ENCODE results near the gene ANG. TPM values are rescaled to one million over a fixed set of nuclear protein-coding genes. Genes with fewer than 3 reads are reported as not detected.

The ANG gene
- total RNA-seq, 1 experiment from 2014 or later = 0.71 TPM

GRCh38 chr14:20644520-20644919 is 44.0 kb upstream of the ANG start:
- POLR2A ChIA-PET (ENCODE audit: low non-redundant PET) = no interaction called here

DNA sequence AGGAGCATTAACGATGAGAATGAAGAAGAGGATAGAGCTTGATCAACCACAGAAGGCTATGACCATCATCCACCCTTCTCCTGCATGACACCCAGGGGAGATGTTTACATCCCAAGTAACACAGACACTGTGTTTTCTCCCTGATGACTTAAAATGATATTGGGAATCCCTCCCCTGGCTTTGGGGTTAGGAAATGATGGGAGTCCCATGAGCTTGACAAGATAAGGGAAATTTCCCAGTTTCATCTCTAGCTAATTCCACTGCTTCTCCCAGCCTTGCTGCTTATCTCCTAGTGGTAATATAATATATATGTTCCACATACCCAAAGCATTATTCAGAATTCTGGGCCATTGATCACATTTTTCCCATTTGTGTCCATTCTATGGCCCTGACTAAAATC is 43.1 kb upstream of the ANG start:
- no TSS peak for BruUV-seq (replicated peaks)
- Histone ChIP-seq H3K9me3 (ENCODE audit: low read depth, low read length, poor library complexity, severe bottlenecking) (no peaks in the 10 kb centered on the region), H3K27me3 (replicated peaks; ENCODE audit: insufficient read depth, low read depth, low read length, poor library complexity) (peaks cover 11% of the 10 kb centered on the region), H3K36me3 (ENCODE audit: insufficient read depth, low read length, poor library complexity, severe bottlenecking) (no peaks in the 10 kb centered on the region), H3K4me3 (ENCODE audit: low read depth, low read length, poor library complexity, severe bottlenecking) (no peak overlapping the region), H3K4me1 (ENCODE audit: insufficient read depth, low read length, poor library complexity, severe bottlenecking) (no peaks in the 10 kb centered on the region), H3K27ac (ENCODE audit: low read depth, low read length, poor library complexity, severe bottlenecking) (no peak overlapping the region)
- intact Hi-C loops (cut with micrococcal nuclease; ENCODE audit: unreplicated experiment) = no loop called here
- no peak for DNase-seq (ENCODE audit: low spot score)
- CTCF ChIA-PET = no interaction called here
- POLR2A ChIA-PET (ENCODE audit: low non-redundant PET) = no interaction called here
- TF ChIP-seq, protein P1, sequence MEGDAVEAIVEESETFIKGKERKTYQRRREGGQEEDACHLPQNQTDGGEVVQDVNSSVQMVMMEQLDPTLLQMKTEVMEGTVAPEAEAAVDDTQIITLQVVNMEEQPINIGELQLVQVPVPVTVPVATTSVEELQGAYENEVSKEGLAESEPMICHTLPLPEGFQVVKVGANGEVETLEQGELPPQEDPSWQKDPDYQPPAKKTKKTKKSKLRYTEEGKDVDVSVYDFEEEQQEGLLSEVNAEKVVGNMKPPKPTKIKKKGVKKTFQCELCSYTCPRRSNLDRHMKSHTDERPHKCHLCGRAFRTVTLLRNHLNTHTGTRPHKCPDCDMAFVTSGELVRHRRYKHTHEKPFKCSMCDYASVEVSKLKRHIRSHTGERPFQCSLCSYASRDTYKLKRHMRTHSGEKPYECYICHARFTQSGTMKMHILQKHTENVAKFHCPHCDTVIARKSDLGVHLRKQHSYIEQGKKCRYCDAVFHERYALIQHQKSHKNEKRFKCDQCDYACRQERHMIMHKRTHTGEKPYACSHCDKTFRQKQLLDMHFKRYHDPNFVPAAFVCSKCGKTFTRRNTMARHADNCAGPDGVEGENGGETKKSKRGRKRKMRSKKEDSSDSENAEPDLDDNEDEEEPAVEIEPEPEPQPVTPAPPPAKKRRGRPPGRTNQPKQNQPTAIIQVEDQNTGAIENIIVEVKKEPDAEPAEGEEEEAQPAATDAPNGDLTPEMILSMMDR (conservative IDR thresholded peaks at IDR 0.05; ENCODE audit: low read depth, low read length) = no peak
- no peak for TF ChIP-seq EZH2 (IDR thresholded peaks at IDR 0.05; ENCODE audit: borderline replicate concordance, low read depth, low read length, poor library complexity, severe bottlenecking)

More at GRCh38 chr14:20644520-20644919, 44.0 kb upstream of the ANG start:
- H3K4me3 ChIP-seq (ENCODE audit: low read depth, low read length, poor library complexity, severe bottlenecking) = no peak overlapping the region
- CTCF ChIA-PET = no interaction called here
- BruUV-seq (replicated peaks) = no TSS peak
- no peaks in the 10 kb centered on the region for H3K36me3 ChIP-seq (ENCODE audit: insufficient read depth, low read length, poor library complexity, severe bottlenecking)
- TF ChIP-seq, protein P1 (conservative IDR thresholded peaks at IDR 0.05; ENCODE audit: low read depth, low read length) = no peak
- TF ChIP-seq EZH2 (IDR thresholded peaks at IDR 0.05; ENCODE audit: borderline replicate concordance, low read depth, low read length, poor library complexity, severe bottlenecking) = no peak
- H3K27me3 ChIP-seq (replicated peaks; ENCODE audit: insufficient read depth, low read depth, low read length, poor library complexity) = peaks cover 11% of the 10 kb centered on the region
- no peaks in the 10 kb centered on the region for H3K9me3 ChIP-seq (ENCODE audit: low read depth, low read length, poor library complexity, severe bottlenecking)
- H3K4me1 ChIP-seq (ENCODE audit: insufficient read depth, low read length, poor library complexity, severe bottlenecking) = no peaks in the 10 kb centered on the region
- no peak overlapping the region for H3K27ac ChIP-seq (ENCODE audit: low read depth, low read length, poor library complexity, severe bottlenecking)
- intact Hi-C loops (cut with micrococcal nuclease; ENCODE audit: unreplicated experiment) = no loop called here
- DNase-seq (ENCODE audit: low spot score) = no peak

GRCh38 chr14:20652996-20653975 is 35.3 kb upstream of the ANG start:
- Histone ChIP-seq H3K27ac (ENCODE audit: low read depth, low read length, poor library complexity, severe bottlenecking) (no peak overlapping the region), H3K27me3 (replicated peaks; ENCODE audit: insufficient read depth, low read depth, low read length, poor library complexity) (peaks cover 37% of the 10 kb centered on the region), H3K4me1 (ENCODE audit: insufficient read depth, low read length, poor library complexity, severe bottlenecking) (no peaks in the 10 kb centered on the region), H3K9me3 (ENCODE audit: low read depth, low read length, poor library complexity, severe bottlenecking) (no peaks in the 10 kb centered on the region), H3K4me3 (ENCODE audit: low read depth, low read length, poor library complexity, severe bottlenecking) (peak overlapping the region; percentile 36), H3K36me3 (ENCODE audit: insufficient read depth, low read length, poor library complexity, severe bottlenecking) (no peaks in the 10 kb centered on the region)
- peak; percentile 85 for DNase-seq (ENCODE audit: low spot score)
- intact Hi-C loops (cut with micrococcal nuclease; ENCODE audit: unreplicated experiment) = no loop called here
- TF ChIP-seq EZH2 (IDR thresholded peaks at IDR 0.05; ENCODE audit: borderline replicate concordance, low read depth, low read length, poor library complexity, severe bottlenecking) = no peak
- TF ChIP-seq, protein P1 (conservative IDR thresholded peaks at IDR 0.05; ENCODE audit: low read depth, low read length) = no peak
- no TSS peak for BruUV-seq (replicated peaks)
- CTCF ChIA-PET = interaction anchor here (0.8 kb wide), 1 partner anchor 94 kb away, joined by 3 read pairs; no protein-coding TSS in a partner anchor
- POLR2A ChIA-PET (ENCODE audit: low non-redundant PET) = no interaction called here

All from A673 (cell line).